HEK293 (cell line): ENCODE data around the gene TTLL9.
"Not testable (repeated sequence)": the region's sequence is repeated elsewhere in the genome, so short reads cannot be mapped to it uniquely, and the experiment has no call there.

Experiments used
- CTCF ChIA-PET: fragments of 350-600 bp; formaldehyde crosslinking; extraction: SDS; loops from one replicate; lab custom pipeline; 2021; ENCODE audit warnings: antibody characterized with exemption; lab: Yijun Ruan, JAX
- POLR2A ChIA-PET: fragments of 300-600 bp; formaldehyde crosslinking; extraction: SDS; loops from one replicate; lab custom pipeline; 2020; ENCODE audit warnings: antibody characterized with exemption, inconsistent platforms; lab: Yijun Ruan, JAX
- H3K27ac ChIP-seq: fragments of 200-500 bp; sonication (Bioruptor generic); 2 replicates; pipeline ENCODE4 v1.5.1; 2014; ENCODE audit warnings: low read depth, low read length, control low read depth, inconsistent platforms; ENCODE audit errors: extremely low read depth
- H3K36me3 ChIP-seq, 2 experiments: fragments of 200-500 bp in 1 of 2; sonication (Bioruptor generic) in 1 of 2; 1 replicate in 1 of 2; 2 replicates in 1 of 2; pipeline ENCODE4 v1.5.1; 2014 to 2017; ENCODE audit warnings: inconsistent platforms in 2 of 2, low read length in 2 of 2; ENCODE audit not compliant: control insufficient read depth in 2 of 2, insufficient read depth in 1 of 2
- H3K4me1 ChIP-seq: fragments of 200-500 bp; sonication (Bioruptor generic); 2 replicates; pipeline ENCODE4 v1.5.1; 2014; ENCODE audit warnings: mild to moderate bottlenecking, low read length, inconsistent platforms; ENCODE audit not compliant: control insufficient read depth, insufficient read depth
- H3K4me3 ChIP-seq: 2 replicates; pipeline ENCODE4 v1.5.1; 2011; ENCODE audit warnings: low read depth, mild to moderate bottlenecking, control low read depth, low read length, moderate library complexity
- H3K9me3 ChIP-seq: fragments of 200-500 bp; sonication (Bioruptor generic); 2 replicates; pipeline ENCODE4 v1.5.1; 2014; ENCODE audit warnings: low read depth, low read length, inconsistent platforms; ENCODE audit not compliant: control insufficient read depth, insufficient read depth
- HOXD13 ChIP-seq: sonication (generic); formaldehyde crosslinking; IDR thresholded peaks from 2 replicates; pipeline ENCODE4 v1.8.0; 2022; ENCODE audit warnings: missing genetic modification reagents, borderline replicate concordance
- KLF1 ChIP-seq: fragments of 450-650 bp; formaldehyde crosslinking; IDR thresholded peaks from 2 replicates; pipeline ENCODE4 v1.5.1; 2016; ENCODE audit warnings: missing biosample characterization, missing genetic modification characterization
- SETDB1 ChIP-seq: IDR thresholded peaks from one replicate; pipeline ENCODE4 v1.6.1; 2017; ENCODE audit warnings: mild to moderate bottlenecking, low read length, moderate library complexity, mixed read lengths; ENCODE audit not compliant: insufficient read length
- ZBTB44 ChIP-seq: fragments of 450-650 bp; IDR thresholded peaks from 2 replicates; pipeline ENCODE4 v1.5.1; 2018; ENCODE audit warnings: missing biosample characterization, mild to moderate bottlenecking, missing genetic modification characterization
- ZNF138 ChIP-seq: fragments of 450-650 bp; formaldehyde crosslinking; IDR thresholded peaks from 2 replicates; pipeline ENCODE4 v1.5.1; 2016; ENCODE audit warnings: missing biosample characterization, missing genetic modification characterization, borderline replicate concordance
- ZNF214 ChIP-seq: fragments of 450-650 bp; formaldehyde crosslinking; IDR thresholded peaks from 2 replicates; pipeline ENCODE4 v1.5.1; 2017; ENCODE audit warnings: missing biosample characterization, mild to moderate bottlenecking, missing genetic modification characterization, borderline replicate concordance
- TF ChIP-seq, protein P1 (sequence below): fragments of 450-650 bp; formaldehyde crosslinking; IDR thresholded peaks from 2 replicates; pipeline ENCODE4 v1.5.1; 2016; ENCODE audit warnings: missing biosample characterization, missing genetic modification characterization
- TF ChIP-seq, protein P2 (sequence below): fragments of 450-650 bp; formaldehyde crosslinking; IDR thresholded peaks from 2 replicates; pipeline ENCODE4 v1.5.1; 2016; ENCODE audit warnings: missing biosample characterization, missing genetic modification characterization

The TTLL9 gene

GRCh38 chr20:31927627-31928159 lies 57.3 kb downstream of the TTLL9 start:
- CTCF ChIA-PET: no interaction called here
- no peak overlapping the region for H3K27ac ChIP-seq
- H3K36me3 ChIP-seq: no peaks in the 10 kb centered on the region
- no peaks in the 10 kb centered on the region for H3K9me3 ChIP-seq
- 0 out of 2 replicates have a peak, but pooled peaks have one; percentile 7 for TF ChIP-seq ZBTB44 (tag by site-specific recombination)
- no peak for TF ChIP-seq SETDB1
- TF ChIP-seq, all 188 proteins: peak for 1
- no peak overlapping the region for H3K4me3 ChIP-seq
- H3K4me1 ChIP-seq: no peaks in the 10 kb centered on the region
- POLR2A ChIA-PET: no interaction called here

GRCh38 chr20:31929631-31930030 lies 59.2 kb downstream of the TTLL9 start:
- POLR2A ChIA-PET, H3K27ac ChIP-seq, H3K4me3 ChIP-seq, H3K9me3 ChIP-seq, H3K36me3 ChIP-seq: not testable (repeated sequence)
- CTCF ChIA-PET: interaction anchor here (1.0 to 1.5 kb wide), 2 partner anchors 21 to 77 kb away, joined by 3 read pairs; no protein-coding TSS in a partner anchor
- peak; percentile 75 for TF ChIP-seq KLF1
- TF ChIP-seq, all 188 proteins: peak for 1; not testable (repeated sequence) for 187
- H3K4me1 ChIP-seq: not testable (repeated sequence)

DNA sequence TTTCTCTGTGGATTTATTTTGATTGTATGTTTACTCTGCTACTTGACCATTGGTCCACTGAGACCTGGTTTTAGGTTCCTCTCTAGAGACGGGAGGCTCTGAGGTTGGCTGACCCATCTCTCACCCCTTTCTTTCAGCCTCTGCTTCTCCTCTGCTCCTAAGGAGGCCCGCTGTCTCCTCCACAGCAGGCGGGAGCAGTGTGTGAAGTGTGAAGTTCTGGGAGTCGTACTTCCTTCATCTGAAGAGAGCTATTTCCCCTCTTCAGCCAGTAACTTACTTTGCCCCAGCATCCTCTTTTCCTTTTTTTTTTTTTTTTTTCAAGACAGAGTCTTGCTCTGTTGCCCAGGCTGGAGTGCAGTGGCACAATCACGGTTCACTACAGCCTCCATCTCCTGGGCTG lies 60.3 kb downstream of the TTLL9 start:
- H3K36me3 ChIP-seq: no peaks in the 10 kb centered on the region
- no peaks in the 10 kb centered on the region for H3K4me1 ChIP-seq
- ChIA-PET POLR2A (interaction anchor here (0.9 kb wide), 1 partner anchor 11 kb away, joined by 3 read pairs; no protein-coding TSS in a partner anchor), CTCF (interaction anchor here (0.5 to 1.5 kb wide), 3 partner anchors 20 to 108 kb away, joined by 3 read pairs; no protein-coding TSS in a partner anchor)
- no peaks in the 10 kb centered on the region for H3K9me3 ChIP-seq
- TF ChIP-seq, protein P1, sequence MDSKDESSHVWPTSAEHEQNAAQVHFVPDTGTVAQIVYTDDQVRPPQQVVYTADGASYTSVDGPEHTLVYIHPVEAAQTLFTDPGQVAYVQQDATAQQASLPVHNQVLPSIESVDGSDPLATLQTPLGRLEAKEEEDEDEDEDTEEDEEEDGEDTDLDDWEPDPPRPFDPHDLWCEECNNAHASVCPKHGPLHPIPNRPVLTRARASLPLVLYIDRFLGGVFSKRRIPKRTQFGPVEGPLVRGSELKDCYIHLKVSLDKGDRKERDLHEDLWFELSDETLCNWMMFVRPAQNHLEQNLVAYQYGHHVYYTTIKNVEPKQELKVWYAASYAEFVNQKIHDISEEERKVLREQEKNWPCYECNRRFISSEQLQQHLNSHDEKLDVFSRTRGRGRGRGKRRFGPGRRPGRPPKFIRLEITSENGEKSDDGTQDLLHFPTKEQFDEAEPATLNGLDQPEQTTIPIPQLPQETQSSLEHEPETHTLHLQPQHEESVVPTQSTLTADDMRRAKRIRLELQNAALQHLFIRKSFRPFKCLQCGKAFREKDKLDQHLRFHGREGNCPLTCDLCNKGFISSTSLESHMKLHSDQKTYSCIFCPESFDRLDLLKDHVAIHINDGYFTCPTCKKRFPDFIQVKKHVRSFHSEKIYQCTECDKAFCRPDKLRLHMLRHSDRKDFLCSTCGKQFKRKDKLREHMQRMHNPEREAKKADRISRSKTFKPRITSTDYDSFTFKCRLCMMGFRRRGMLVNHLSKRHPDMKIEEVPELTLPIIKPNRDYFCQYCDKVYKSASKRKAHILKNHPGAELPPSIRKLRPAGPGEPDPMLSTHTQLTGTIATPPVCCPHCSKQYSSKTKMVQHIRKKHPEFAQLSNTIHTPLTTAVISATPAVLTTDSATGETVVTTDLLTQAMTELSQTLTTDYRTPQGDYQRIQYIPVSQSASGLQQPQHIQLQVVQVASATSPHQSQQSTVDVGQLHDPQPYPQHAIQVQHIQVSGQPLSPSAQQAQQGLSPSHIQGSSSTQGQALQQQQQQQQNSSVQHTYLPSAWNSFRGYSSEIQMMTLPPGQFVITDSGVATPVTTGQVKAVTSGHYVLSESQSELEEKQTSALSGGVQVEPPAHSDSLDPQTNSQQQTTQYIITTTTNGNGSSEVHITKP (tag by site-specific recombination): 0 out of 2 replicates have a peak, but pooled peaks have one; percentile 19
- no peak for TF ChIP-seq ZNF138 (tag by site-specific recombination)
- TF ChIP-seq ZNF214 (tag by site-specific recombination): no peak
- TF ChIP-seq HOXD13 (CRISPR knock-in tag): no peak
- TF ChIP-seq, all 188 proteins: peak for 1
- H3K4me3 ChIP-seq: no peak overlapping the region
- H3K27ac ChIP-seq: no peak overlapping the region

DNA sequence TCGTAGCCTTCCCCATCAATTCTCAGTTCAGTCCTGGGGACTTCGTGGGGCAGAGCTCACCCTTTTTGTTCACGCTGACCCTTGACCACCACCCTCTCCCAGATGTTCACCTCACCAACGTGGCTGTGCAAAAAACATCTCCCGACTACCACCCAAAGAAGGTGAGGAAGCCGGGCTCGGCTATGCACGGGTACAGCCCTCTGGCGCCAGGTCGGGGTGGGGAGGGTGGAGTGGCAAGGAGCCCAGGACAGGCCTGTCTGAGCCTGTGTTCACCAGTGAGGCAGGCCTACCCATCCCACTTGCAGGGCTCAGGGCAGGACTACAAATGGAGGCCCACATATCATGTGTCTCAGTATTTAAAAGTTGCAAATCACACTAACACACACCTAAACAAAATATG lies 63.3 kb downstream of the TTLL9 start:
- no peaks in the 10 kb centered on the region for H3K36me3 ChIP-seq
- no peaks in the 10 kb centered on the region for H3K9me3 ChIP-seq
- TF ChIP-seq, protein P2, sequence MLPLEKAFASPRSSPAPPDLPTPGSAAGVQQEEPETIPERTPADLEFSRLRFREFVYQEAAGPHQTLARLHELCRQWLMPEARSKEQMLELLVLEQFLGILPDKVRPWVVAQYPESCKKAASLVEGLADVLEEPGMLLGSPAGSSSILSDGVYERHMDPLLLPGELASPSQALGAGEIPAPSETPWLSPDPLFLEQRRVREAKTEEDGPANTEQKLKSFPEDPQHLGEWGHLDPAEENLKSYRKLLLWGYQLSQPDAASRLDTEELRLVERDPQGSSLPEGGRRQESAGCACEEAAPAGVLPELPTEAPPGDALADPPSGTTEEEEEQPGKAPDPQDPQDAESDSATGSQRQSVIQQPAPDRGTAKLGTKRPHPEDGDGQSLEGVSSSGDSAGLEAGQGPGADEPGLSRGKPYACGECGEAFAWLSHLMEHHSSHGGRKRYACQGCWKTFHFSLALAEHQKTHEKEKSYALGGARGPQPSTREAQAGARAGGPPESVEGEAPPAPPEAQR (tag by site-specific recombination): no peak
- no peaks in the 10 kb centered on the region for H3K4me1 ChIP-seq
- POLR2A ChIA-PET: no interaction called here
- H3K27ac ChIP-seq: no peak overlapping the region
- H3K4me3 ChIP-seq: no peak overlapping the region
- CTCF ChIA-PET: no interaction called here
